AG04450 (cell line): ENCODE results near the gene TLE6. TPM values are rescaled to one million over a fixed set of nuclear protein-coding genes. Genes with fewer than 3 reads are reported as not detected.

ENCODE experiments used
- CTCF ChIA-PET: fragments of 300-600, 350-600 bp; formaldehyde crosslinking; extraction: SDS; loops from one replicate; lab custom pipeline; 2022; ENCODE audit warnings: antibody characterized with exemption, inconsistent platforms; lab: Charles Lee
- POLR2A ChIA-PET: fragments of 350-600 bp; formaldehyde crosslinking; extraction: SDS; loops from one replicate; lab custom pipeline; 2021; ENCODE audit warnings: antibody characterized with exemption, inconsistent platforms; lab: Yijun Ruan, JAX
- DNase-seq: peaks from one replicate; pipeline ENCODE4 v3.0.0-alpha.2; 2011; ENCODE audit warnings: low read depth, low spot score
- H3K27ac ChIP-seq: one replicate; pipeline ENCODE4 v1.5.1; 2012; ENCODE audit warnings: low read depth, low read length, control low read depth
- H3K27me3 ChIP-seq: one replicate; pipeline ENCODE4 v1.6.0; 2012; ENCODE audit warnings: low read length; ENCODE audit not compliant: control insufficient read depth, insufficient read depth
- H3K4me3 ChIP-seq: 2 replicates; pipeline ENCODE4 v1.5.1; 2011; ENCODE audit warnings: mild to moderate bottlenecking, low read depth, low read length, control low read depth
- H3K9me3 ChIP-seq: 2 replicates; pipeline ENCODE4 v1.5.1; 2012; ENCODE audit warnings: low read length; ENCODE audit not compliant: control insufficient read depth, insufficient read depth
- CTCF ChIP-seq: IDR thresholded peaks from 2 replicates; pipeline ENCODE4 v1.5.1; 2011; ENCODE audit warnings: low read depth, low read length, control low read depth, inconsistent platforms
- polyA plus RNA-seq: library from polyadenylated mRNA; depleted of rRNA; stranded (reverse); fragments of >200 nt; gene quantifications from 2 replicates; pipeline ENCODE4 v1.2.3, GENCODE V29; 2011

Gene TLE6
- polyA plus RNA-seq, 1 experiment, result 0.51 TPM

- CTCF ChIA-PET, result interaction anchor here (0.7 kb wide), 2 partner anchors 62 to 113 kb away, joined by 3 read pairs; no protein-coding TSS in a partner anchor
- TF ChIP-seq CTCF, result no peak
- Histone ChIP-seq H3K4me3 (no peak overlapping the region), H3K27me3 (peaks cover 13% of the 10 kb centered on the region), H3K27ac (no peak overlapping the region), H3K9me3 (no peaks in the 10 kb centered on the region)
- POLR2A ChIA-PET, result no interaction called here
- no peak for DNase-seq
Measured at GRCh38 chr19:3013263-3013725, 35.9 kb downstream of the TLE6 start.

GRCh38 chr19:3014135-3014534 is 36.8 kb downstream of the TLE6 start:
- Histone ChIP-seq H3K4me3 (no peak overlapping the region), H3K27me3 (peaks cover 9% of the 10 kb centered on the region), H3K9me3 (no peaks in the 10 kb centered on the region; the same call in 1 of the 2 replicates), H3K27ac (no peak overlapping the region)
- no peak for TF ChIP-seq CTCF
- ChIA-PET CTCF (interaction anchor here (0.7 kb wide), 1 partner anchor 53 kb away, joined by 5 read pairs; no protein-coding TSS in a partner anchor), POLR2A (no interaction called here)
- no peak for DNase-seq

- TF ChIP-seq CTCF, result no peak
- H3K9me3 ChIP-seq, result no peaks in the 10 kb centered on the region; the same call in 1 of the 2 replicates
- ChIA-PET POLR2A (interaction anchor here (0.6 to 1.6 kb wide), 3 partner anchors 20 to 66 kb away, joined by 3 to 5 read pairs (median 3); no protein-coding TSS in a partner anchor), CTCF (interaction anchor here (0.6 kb wide), 1 partner anchor 1055 kb away, joined by 6 read pairs; no protein-coding TSS in a partner anchor)
- no peak overlapping the region for H3K27ac ChIP-seq
- DNase-seq, result no peak
- H3K4me3 ChIP-seq, result no peak overlapping the region
- peaks cover 9% of the 10 kb centered on the region for H3K27me3 ChIP-seq
Measured at GRCh38 chr19:3015126-3016057, 38.0 kb downstream of the TLE6 start.

GRCh38 chr19:3017923-3018322 is 40.6 kb downstream of the TLE6 start:
- H3K4me3 ChIP-seq, result no peak overlapping the region

More at GRCh38 chr19:3017923-3018322, 40.6 kb downstream of the TLE6 start:
- Histone ChIP-seq H3K27ac (no peak overlapping the region), H3K9me3 (no peaks in the 10 kb centered on the region; the same call in 1 of the 2 replicates), H3K27me3 (peaks cover 3% of the 10 kb centered on the region)
- DNase-seq, result no peak
- TF ChIP-seq CTCF, result no peak
- CTCF ChIA-PET, result no interaction called here
- POLR2A ChIA-PET, result no interaction called here
